ENCODE results near the gene EXT2.

GRCh38 chr11:44264761-44265160, 169.3 kb downstream of the EXT2 start:
- TF ChIP-seq JUND (IDR thresholded peaks at IDR 0.05): no peak
- TF ChIP-seq EP300 (IDR thresholded peaks at IDR 0.05; ENCODE audit: borderline replicate concordance in 1 of 2, low read depth in 1 of 2, low read length in 1 of 2): no peak
- no peak for TF ChIP-seq CTCF (IDR thresholded peaks at IDR 0.05)
- TF ChIP-seq FOXJ3 (CRISPR knock-in tag; IDR thresholded peaks at IDR 0.05): no peak
- TF ChIP-seq GABPA (IDR thresholded peaks at IDR 0.05; ENCODE audit: low read depth): no peak
